ENCODE data around the gene FFAR3.

DNA sequence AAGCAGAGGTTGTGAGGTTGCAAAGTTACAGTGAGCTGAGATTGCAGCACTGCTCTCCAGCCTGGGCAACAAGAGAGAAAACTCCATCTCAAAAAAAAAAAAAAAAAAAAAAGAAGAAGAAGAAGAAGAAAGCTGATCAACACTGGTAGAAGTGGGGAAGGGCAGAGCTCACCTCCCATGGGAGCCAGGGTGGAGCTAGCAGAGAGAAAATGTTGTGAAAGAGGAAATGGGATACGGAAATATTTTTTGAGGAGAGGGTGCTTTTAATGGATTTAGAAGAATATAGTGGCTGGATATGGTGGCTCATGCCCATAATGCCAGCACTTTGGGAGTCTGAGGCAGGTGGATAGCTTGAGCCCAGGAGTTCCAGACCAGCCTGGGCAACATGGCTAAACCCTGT lies 19.4 kb downstream of the FFAR3 start:
- TF ChIP-seq POLR2A (IDR thresholded peaks at IDR 0.05) = no peak
- TF ChIP-seq, protein P1, sequence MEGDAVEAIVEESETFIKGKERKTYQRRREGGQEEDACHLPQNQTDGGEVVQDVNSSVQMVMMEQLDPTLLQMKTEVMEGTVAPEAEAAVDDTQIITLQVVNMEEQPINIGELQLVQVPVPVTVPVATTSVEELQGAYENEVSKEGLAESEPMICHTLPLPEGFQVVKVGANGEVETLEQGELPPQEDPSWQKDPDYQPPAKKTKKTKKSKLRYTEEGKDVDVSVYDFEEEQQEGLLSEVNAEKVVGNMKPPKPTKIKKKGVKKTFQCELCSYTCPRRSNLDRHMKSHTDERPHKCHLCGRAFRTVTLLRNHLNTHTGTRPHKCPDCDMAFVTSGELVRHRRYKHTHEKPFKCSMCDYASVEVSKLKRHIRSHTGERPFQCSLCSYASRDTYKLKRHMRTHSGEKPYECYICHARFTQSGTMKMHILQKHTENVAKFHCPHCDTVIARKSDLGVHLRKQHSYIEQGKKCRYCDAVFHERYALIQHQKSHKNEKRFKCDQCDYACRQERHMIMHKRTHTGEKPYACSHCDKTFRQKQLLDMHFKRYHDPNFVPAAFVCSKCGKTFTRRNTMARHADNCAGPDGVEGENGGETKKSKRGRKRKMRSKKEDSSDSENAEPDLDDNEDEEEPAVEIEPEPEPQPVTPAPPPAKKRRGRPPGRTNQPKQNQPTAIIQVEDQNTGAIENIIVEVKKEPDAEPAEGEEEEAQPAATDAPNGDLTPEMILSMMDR (IDR thresholded peaks at IDR 0.05) = no peak
